ENCODE data around the gene STAG3.
A peak's percentile ranks its signal among the peaks of the same experiment; 100 is the strongest.

Gene STAG3

GRCh38 chr7:100156331-100157068 lies 21.2 kb upstream of the STAG3 start:
- peaks cover 13% of the 10 kb centered on the region for H3K4me1 ChIP-seq (ENCODE audit: control insufficient read depth, insufficient read depth, low read length)
- H3K27ac ChIP-seq (ENCODE audit: low read depth, low read length), result peak overlapping the region; percentile 84
- H3K9ac ChIP-seq (ENCODE audit: low read depth, low read length), result no peak overlapping the region

DNA sequence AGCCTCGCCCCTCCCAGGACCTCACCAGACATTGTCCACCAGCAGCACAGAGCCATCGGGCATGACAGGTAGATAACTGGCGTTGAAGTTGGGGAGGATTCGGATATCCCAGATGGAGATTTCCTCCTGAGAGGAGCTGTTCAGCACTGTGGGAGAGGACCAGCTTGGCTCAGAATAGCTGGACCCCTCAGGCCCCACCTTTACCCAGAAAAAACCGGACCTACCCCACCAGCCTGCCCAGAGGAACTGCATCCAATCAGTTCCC lies 20.7 kb upstream of the STAG3 start:
- Histone ChIP-seq H3K9ac (ENCODE audit: low read depth, low read length) (no peak overlapping the region), H3K4me1 (ENCODE audit: control insufficient read depth, insufficient read depth, low read length) (peaks cover 13% of the 10 kb centered on the region), H3K36me3 (ENCODE audit: control insufficient read depth, insufficient read depth, low read length) (peaks cover 48% of the 10 kb centered on the region), H3K27ac (ENCODE audit: low read depth, low read length) (peak overlapping the region; percentile 84), H3K9me3 (ENCODE audit: control insufficient read depth, insufficient read depth, low read length) (no peaks in the 10 kb centered on the region), H3K27me3 (ENCODE audit: control insufficient read depth, insufficient read depth, low read length) (no peaks in the 10 kb centered on the region), H3K4me3 (ENCODE audit: low read depth, low read length) (peak overlapping the region; percentile 81; the same call in 1 of the 2 replicates)

More at GRCh38 chr7:100156331-100157068, 21.2 kb upstream of the STAG3 start:
- Histone ChIP-seq H3K36me3 (ENCODE audit: control insufficient read depth, insufficient read depth, low read length) (peaks cover 53% of the 10 kb centered on the region), H3K9me3 (ENCODE audit: control insufficient read depth, insufficient read depth, low read length) (no peaks in the 10 kb centered on the region), H3K27me3 (ENCODE audit: control insufficient read depth, insufficient read depth, low read length) (no peaks in the 10 kb centered on the region), H3K4me3 (ENCODE audit: low read depth, low read length) (0 out of 2 replicates have a peak overlapping the region, but pooled peaks have one; percentile 81)

DNA sequence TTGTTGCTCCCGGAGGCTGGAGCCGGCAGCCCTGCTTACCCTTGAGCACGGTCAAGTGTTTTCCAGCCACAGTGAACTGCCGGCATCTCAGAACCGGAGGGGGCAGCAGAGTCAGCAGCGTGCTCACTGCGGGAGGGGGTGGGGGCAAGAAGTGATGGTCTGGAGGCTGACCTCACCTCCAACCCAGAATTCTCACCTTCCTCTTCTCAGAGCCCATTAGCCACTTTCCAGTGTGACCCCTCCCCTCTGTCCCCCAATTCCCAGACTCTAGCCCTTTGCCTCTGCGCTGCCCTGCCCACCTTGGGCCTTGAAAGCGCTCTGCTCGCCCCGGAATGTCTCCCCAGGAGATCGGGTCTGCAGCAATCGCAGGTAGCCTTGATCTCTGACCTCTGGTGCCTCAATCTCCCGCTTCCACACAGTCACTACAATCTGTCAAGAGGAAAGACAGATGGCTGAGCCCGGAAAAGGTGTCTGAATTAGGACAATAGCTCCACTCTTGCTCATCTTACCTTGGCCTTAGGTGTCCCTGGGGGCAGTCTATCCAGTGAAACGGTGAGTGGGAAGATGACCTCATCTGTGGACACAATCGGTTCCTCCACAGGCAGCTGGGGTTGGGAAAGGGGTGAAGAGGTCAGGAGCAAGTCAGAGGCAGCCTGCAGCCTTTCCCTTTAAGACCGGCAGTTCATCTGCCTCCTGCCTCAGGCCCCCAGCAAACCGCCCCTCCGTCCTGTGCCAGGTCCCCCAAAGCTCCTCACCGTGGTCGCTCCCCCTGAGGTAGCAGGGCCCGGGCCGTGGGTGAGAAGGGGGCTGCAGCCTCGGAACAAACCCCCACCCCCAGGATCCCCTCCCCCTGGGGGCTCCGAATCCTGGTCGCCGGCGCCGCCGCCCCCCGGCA lies 20.1 kb upstream of the STAG3 start:
- Histone ChIP-seq H3K4me1 (ENCODE audit: control insufficient read depth, insufficient read depth, low read length) (peaks cover 13% of the 10 kb centered on the region), H3K4me3 (ENCODE audit: low read depth, low read length) (peak overlapping the region; percentile 81), H3K9me3 (ENCODE audit: control insufficient read depth, insufficient read depth, low read length) (no peaks in the 10 kb centered on the region), H3K9ac (ENCODE audit: low read depth, low read length) (peak overlapping the region; percentile 74; the same call in 1 of the 2 replicates), H3K36me3 (ENCODE audit: control insufficient read depth, insufficient read depth, low read length) (peaks cover 43% of the 10 kb centered on the region), H3K27me3 (ENCODE audit: control insufficient read depth, insufficient read depth, low read length) (no peaks in the 10 kb centered on the region), H3K27ac (ENCODE audit: low read depth, low read length) (peak overlapping the region; percentile 84)

DNA sequence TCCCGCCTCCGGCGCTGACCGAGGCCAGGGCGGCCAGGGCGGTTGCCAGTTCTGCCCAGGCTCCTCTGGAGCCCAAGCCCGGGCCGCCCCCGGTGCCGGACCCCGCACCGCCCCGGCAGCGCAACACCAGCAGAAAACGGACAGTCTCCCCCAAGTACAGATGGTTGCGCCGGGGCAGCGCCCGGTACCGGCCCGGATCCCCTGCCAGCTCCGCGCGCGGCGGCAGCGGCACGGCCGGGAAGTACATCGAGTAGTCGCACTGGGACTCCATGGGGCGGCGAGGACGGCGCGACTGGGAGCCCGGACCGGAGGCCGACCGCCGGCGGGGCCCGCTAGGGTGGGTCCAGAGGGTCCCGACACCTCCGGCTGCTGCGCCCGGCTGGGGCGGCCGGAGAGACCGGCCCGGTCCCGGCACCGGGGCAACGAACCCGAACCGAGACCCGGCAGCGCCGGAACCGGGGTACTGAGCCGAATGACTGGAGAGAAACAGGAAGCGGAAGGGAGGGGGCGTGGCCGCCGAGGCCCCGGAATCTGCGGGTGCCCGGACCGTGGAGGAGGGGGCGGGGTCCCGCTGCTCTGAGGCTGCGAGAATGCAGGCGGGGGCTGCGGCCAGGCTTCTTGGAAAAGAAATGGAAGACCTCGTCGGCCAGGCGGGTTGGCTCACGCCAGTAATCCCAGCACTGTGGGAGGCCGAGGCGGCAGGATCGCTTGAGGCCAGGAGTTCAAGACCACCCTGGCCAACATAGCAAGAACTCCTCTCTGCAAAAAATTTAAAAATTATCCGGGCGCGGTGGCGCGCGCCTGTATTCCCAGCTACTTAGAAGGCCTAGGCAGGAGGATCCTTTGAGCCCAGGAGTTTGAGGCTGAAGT lies 19.3 kb upstream of the STAG3 start, which contains the start of gene TRAPPC14:
Gene TRAPPC14 (minus strand): TSS at position 495 of the 870 bp plus-strand sequence. CDS start 224 bp downstream, at position 271.
- H3K36me3 ChIP-seq (ENCODE audit: control insufficient read depth, insufficient read depth, low read length), result peaks cover 34% of the 10 kb centered on the region
- H3K27ac ChIP-seq (ENCODE audit: low read depth, low read length), result peak within 1 kb of the TSS; percentile 84
- peak within 1 kb of the TSS; percentile 74 for H3K9ac ChIP-seq (ENCODE audit: low read depth, low read length)
- H3K9me3 ChIP-seq (ENCODE audit: control insufficient read depth, insufficient read depth, low read length), result no peaks in the 10 kb centered on the region
- no peaks in the 10 kb centered on the region for H3K27me3 ChIP-seq (ENCODE audit: control insufficient read depth, insufficient read depth, low read length)
- peak within 1 kb of the TSS; percentile 81 for H3K4me3 ChIP-seq (ENCODE audit: low read depth, low read length)
- peaks cover 20% of the 10 kb centered on the region for H3K4me1 ChIP-seq (ENCODE audit: control insufficient read depth, insufficient read depth, low read length)

DNA sequence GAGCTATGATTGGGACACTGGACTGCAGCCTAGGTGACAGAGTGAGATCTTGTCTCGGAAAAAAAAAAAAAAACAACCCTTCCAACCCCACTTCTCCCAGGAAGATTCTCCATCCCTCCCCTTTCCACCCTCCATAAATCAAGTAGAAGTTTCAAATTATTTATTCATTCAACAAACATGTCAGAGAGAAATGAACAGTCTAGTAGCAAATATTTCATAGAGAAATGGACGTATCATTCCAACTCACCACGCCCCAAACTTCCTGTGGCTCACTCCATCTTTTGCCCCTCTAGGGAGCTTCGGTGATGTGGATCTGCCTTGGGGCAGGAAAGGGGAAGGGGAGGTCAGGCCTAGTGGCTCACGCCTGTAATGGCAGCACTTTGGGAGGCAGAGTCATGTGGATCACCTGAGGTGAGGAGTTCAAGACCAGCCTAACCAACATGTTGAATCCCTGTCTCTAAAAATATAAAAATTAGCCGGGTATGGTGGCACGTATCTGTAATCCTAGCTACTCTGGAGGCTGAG lies 18.6 kb upstream of the STAG3 start:
- peak overlapping the region; percentile 84 for H3K27ac ChIP-seq (ENCODE audit: low read depth, low read length)

GRCh38 chr7:100160067-100160466 lies 17.7 kb upstream of the STAG3 start:
- H3K4me1 ChIP-seq (ENCODE audit: control insufficient read depth, insufficient read depth, low read length), result peaks cover 20% of the 10 kb centered on the region
- H3K27me3 ChIP-seq (ENCODE audit: control insufficient read depth, insufficient read depth, low read length), result no peaks in the 10 kb centered on the region
- H3K9ac ChIP-seq (ENCODE audit: low read depth, low read length), result no peak overlapping the region
- H3K36me3 ChIP-seq (ENCODE audit: control insufficient read depth, insufficient read depth, low read length), result peaks cover 21% of the 10 kb centered on the region
- no peak overlapping the region for H3K27ac ChIP-seq (ENCODE audit: low read depth, low read length)
- no peaks in the 10 kb centered on the region for H3K9me3 ChIP-seq (ENCODE audit: control insufficient read depth, insufficient read depth, low read length)
- no peak overlapping the region for H3K4me3 ChIP-seq (ENCODE audit: low read depth, low read length)

More for the DNA sequence above, 18.6 kb upstream of the STAG3 start:
- Histone ChIP-seq H3K36me3 (ENCODE audit: control insufficient read depth, insufficient read depth, low read length) (peaks cover 27% of the 10 kb centered on the region), H3K9ac (ENCODE audit: low read depth, low read length) (peak overlapping the region; percentile 55; the same call in 1 of the 2 replicates), H3K27me3 (ENCODE audit: control insufficient read depth, insufficient read depth, low read length) (no peaks in the 10 kb centered on the region), H3K4me3 (ENCODE audit: low read depth, low read length) (peak overlapping the region; percentile 81), H3K4me1 (ENCODE audit: control insufficient read depth, insufficient read depth, low read length) (peaks cover 20% of the 10 kb centered on the region), H3K9me3 (ENCODE audit: control insufficient read depth, insufficient read depth, low read length) (no peaks in the 10 kb centered on the region)

DNA sequence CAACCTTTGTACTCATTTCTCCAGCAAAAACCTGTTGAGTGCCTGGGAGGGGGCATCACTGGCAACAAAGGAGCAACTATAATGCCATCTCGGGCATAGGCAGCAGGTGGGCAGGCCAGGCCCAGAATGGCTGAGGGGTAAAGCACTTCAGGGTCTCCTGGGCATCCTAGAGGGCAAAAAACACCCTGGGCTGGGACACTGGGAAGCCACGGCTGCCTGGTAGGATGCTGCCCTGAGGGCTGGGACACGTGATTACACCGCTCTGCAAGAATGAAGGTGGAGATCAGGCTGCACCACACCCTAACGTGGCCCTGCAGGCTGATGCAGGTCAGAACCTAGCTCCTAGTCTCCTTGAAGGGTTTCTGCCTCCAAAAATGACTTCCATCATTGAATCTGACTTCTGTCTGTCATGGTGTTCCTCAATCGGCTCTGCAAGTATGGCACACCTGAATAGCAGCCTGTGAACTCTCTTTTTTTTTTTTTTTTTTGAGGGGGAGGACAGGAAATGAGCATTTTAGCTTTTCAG lies 14.6 kb upstream of the STAG3 start:
- Histone ChIP-seq H3K27ac (ENCODE audit: low read depth, low read length) (no peak overlapping the region), H3K36me3 (ENCODE audit: control insufficient read depth, insufficient read depth, low read length) (no peaks in the 10 kb centered on the region), H3K9ac (ENCODE audit: low read depth, low read length) (no peak overlapping the region), H3K4me1 (ENCODE audit: control insufficient read depth, insufficient read depth, low read length) (peaks cover 21% of the 10 kb centered on the region; the same call in 1 of the 2 replicates), H3K9me3 (ENCODE audit: control insufficient read depth, insufficient read depth, low read length) (no peaks in the 10 kb centered on the region), H3K27me3 (ENCODE audit: control insufficient read depth, insufficient read depth, low read length) (peaks cover 16% of the 10 kb centered on the region), H3K4me3 (ENCODE audit: low read depth, low read length) (no peak overlapping the region)

- no peak overlapping the region for H3K9ac ChIP-seq (ENCODE audit: low read depth, low read length)
- H3K27ac ChIP-seq (ENCODE audit: low read depth, low read length), result no peak overlapping the region
- H3K4me3 ChIP-seq (ENCODE audit: low read depth, low read length), result no peak overlapping the region
- no peaks in the 10 kb centered on the region for H3K36me3 ChIP-seq (ENCODE audit: control insufficient read depth, insufficient read depth, low read length)
- H3K9me3 ChIP-seq (ENCODE audit: control insufficient read depth, insufficient read depth, low read length), result no peaks in the 10 kb centered on the region
- H3K27me3 ChIP-seq (ENCODE audit: control insufficient read depth, insufficient read depth, low read length), result peaks cover 16% of the 10 kb centered on the region
- H3K4me1 ChIP-seq (ENCODE audit: control insufficient read depth, insufficient read depth, low read length), result peaks cover 23% of the 10 kb centered on the region; the same call in 1 of the 2 replicates
These were observed 13.8 kb upstream of the STAG3 start for GRCh38 chr7:100163871-100164270.

DNA sequence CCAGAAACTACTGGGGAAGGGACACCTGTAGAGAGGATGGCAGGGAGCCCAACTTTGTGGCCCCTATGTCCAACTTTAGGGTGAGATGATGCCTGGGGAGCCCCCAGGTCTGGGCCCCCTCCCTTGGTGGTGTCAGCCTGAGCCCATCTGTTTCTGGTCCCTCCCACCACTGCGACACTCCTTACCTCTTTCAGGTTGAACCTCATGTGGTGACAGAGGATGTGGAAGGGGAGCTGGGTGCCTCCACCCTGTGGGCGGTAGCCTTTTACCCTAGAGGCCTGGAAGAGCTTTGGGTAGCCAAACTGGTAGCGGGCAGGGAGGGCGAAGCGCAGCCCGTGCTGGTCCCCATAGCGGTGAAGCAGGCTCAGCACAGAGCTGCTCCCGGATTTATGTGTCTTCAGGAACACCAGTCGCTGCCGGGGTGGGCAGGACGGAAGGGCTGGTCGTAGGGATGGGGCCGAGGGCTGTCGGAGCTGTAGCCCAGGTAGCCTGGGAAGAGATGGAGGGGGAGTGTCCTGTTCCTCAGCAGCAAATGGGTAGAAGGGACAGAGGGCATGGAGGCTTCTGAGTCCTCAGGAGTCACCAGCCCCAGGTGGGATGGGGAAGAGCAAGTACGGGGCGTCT lies 11.3 kb upstream of the STAG3 start:
- H3K27ac ChIP-seq (ENCODE audit: low read depth, low read length), result no peak overlapping the region

More for the DNA sequence above, 11.3 kb upstream of the STAG3 start:
- H3K9ac ChIP-seq (ENCODE audit: low read depth, low read length), result no peak overlapping the region
- no peaks in the 10 kb centered on the region for H3K9me3 ChIP-seq (ENCODE audit: control insufficient read depth, insufficient read depth, low read length)
- H3K27me3 ChIP-seq (ENCODE audit: control insufficient read depth, insufficient read depth, low read length), result peaks cover 16% of the 10 kb centered on the region
- no peak overlapping the region for H3K4me3 ChIP-seq (ENCODE audit: low read depth, low read length)
- peaks cover 37% of the 10 kb centered on the region for H3K4me1 ChIP-seq (ENCODE audit: control insufficient read depth, insufficient read depth, low read length)
- no peaks in the 10 kb centered on the region for H3K36me3 ChIP-seq (ENCODE audit: control insufficient read depth, insufficient read depth, low read length)
